Measurements from ENCODE around the gene SLC6A18.

The SLC6A18 gene, protein sequence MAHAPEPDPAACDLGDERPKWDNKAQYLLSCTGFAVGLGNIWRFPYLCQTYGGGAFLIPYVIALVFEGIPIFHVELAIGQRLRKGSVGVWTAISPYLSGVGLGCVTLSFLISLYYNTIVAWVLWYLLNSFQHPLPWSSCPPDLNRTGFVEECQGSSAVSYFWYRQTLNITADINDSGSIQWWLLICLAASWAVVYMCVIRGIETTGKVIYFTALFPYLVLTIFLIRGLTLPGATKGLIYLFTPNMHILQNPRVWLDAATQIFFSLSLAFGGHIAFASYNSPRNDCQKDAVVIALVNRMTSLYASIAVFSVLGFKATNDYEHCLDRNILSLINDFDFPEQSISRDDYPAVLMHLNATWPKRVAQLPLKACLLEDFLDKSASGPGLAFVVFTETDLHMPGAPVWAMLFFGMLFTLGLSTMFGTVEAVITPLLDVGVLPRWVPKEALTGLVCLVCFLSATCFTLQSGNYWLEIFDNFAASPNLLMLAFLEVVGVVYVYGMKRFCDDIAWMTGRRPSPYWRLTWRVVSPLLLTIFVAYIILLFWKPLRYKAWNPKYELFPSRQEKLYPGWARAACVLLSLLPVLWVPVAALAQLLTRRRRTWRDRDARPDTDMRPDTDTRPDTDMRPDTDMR

DNA sequence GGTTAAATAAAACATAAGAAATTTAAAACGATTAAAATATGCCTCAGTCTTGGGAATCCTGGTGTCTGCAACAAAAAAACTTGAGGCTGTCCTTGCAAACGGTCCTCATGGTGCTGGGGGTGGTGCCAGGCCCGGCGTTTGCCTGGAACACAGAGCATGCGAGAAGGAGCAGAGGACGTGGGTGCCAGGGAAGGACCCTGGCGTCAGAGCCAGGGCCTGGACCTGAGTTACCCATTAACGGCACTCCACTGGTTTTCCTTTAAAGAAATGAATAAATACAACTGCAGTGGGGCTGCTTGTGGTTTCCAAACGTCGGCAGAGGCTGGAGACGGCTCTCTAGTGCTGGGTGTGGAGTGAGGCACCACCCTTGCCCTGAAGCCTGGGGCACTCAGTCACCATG, at the start of gene SLC6A18:
Gene SLC6A18 (plus strand): TSS at position 301 of the 400 bp plus-strand sequence. CDS start 97 bp downstream, at position 398.
- no peak within 1 kb of the TSS for H3K4me3 ChIP-seq (replicated peaks; ENCODE audit: low read depth, low read length)
- TF ChIP-seq, protein P1, sequence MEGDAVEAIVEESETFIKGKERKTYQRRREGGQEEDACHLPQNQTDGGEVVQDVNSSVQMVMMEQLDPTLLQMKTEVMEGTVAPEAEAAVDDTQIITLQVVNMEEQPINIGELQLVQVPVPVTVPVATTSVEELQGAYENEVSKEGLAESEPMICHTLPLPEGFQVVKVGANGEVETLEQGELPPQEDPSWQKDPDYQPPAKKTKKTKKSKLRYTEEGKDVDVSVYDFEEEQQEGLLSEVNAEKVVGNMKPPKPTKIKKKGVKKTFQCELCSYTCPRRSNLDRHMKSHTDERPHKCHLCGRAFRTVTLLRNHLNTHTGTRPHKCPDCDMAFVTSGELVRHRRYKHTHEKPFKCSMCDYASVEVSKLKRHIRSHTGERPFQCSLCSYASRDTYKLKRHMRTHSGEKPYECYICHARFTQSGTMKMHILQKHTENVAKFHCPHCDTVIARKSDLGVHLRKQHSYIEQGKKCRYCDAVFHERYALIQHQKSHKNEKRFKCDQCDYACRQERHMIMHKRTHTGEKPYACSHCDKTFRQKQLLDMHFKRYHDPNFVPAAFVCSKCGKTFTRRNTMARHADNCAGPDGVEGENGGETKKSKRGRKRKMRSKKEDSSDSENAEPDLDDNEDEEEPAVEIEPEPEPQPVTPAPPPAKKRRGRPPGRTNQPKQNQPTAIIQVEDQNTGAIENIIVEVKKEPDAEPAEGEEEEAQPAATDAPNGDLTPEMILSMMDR (IDR thresholded peaks at IDR 0.05; ENCODE audit: low read depth, low read length, missing control alignments): no peak
- DNase-seq (ENCODE audit: extremely low read depth, low read depth): no peak

DNA sequence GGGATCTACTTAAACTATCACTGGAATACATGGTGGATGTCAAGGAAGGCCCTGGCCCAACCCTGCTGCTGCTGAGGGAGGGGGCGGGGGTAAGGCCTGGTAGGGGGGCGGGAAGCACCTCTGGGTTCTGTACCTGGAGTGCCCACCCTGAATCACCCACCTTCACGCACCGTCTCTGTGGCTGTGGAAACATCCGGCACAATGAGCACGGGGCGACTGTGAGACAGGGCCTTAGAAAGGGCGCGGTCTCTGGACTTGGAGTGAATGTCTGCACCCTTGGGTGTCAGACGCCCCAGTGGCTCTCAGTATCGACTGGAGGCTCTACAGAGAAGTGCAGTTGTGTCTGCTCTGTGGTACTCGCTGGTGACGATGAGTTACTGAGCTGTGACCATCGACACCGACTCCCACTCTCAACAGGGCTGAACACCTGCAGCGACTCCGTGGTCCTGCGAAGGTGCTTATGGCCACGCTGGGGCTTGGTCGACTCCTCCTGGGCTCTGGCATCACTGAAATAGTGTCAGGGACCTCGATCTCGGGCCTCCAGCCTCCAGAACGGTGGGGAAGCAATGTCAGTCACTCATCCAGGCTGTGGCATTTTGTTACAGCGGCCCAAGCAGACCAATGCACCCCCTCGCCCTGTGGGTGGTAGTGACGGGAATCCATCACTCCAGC, 49.2 kb upstream of the SLC6A18 start:
- no peak overlapping the region for H3K4me3 ChIP-seq (replicated peaks; ENCODE audit: low read depth, low read length)
- TF ChIP-seq, protein P1 (IDR thresholded peaks at IDR 0.05; ENCODE audit: low read depth, low read length, missing control alignments): no peak
- DNase-seq (ENCODE audit: extremely low read depth, low read depth): no peak

DNA sequence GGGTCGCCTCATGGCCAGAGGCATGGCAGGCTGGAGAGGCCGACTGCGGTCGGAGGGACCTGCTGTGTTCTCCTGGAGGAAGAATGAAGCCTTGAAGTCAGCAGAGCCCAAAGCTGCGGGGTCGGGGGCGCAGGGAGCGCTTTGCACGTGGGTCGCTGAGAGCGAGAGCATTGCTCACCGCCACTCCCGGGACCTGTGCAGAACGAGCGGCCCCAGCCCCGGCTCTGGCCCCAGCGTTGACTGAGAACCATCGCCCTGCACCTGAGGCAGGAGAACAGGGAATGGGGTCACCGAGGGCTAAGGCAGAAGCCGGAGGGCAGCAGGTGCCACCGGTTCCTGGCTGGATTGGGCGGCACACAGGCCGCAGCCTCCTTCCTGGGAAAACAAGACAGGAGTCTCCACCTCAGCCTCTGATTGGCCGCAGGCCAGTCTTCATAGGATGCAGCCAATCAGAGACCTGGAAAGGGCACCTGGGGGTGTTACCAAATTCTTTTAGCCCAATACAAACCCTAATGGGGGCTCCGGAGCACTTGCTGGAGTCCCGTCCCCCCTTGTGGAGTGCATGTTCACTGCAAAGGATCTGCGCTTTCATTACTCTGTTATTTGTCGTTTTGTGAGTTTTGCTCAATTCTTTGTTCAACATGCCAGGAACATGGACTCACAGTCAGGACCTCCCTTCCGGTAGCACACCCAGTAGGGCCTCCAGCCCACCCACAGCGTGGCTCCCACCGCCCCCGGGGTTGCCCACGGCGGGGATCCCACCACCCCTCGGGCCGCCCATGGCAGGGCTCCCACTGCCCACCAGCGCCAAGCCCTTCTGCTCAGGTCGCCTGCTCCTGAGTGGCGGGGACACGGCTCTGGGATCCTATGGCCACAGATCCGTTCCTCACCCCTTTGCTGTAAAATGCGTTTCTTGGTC, 48.4 kb upstream of the SLC6A18 start:
- DNase-seq (ENCODE audit: extremely low read depth, low read depth): no peak
- no peak overlapping the region for H3K4me3 ChIP-seq (replicated peaks; ENCODE audit: low read depth, low read length)
- TF ChIP-seq, protein P1 (IDR thresholded peaks at IDR 0.05; ENCODE audit: low read depth, low read length, missing control alignments): no peak

DNA sequence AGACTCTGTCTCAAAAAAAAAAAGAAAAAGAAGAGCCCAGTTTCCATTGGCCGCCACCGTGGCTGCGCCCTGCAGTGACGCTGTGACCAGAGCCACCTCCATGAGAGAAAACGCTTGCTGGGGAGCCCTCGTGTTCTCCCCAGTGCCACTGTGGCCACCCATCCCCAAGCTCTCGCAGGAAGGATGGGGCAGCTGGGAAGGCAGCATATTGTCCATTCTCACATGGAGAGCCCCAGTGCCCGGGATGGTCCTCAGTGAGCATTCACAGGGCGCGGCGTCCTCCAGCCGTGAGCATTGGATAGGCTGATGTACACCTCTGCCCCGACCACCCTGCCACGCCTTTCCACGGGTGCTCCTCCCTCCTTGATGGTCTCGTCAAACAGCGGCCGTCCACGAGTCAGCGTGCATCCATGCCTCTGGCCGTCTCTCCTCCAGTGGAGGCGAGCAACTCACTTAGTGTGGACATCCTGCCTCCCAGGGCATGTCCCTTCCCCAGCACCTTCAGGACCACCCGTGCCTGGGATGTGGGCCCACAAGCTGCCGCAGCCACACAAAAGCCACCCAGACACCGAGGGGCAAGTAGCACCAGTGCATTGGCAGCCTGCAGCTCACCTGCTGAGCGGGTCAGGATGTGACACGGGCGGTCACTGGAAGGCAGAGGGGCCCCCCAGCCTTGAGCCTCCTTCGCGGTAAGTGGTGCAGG, 47.2 kb upstream of the SLC6A18 start:
- TF ChIP-seq, protein P1 (IDR thresholded peaks at IDR 0.05; ENCODE audit: low read depth, low read length, missing control alignments): no peak
- no peak for DNase-seq (ENCODE audit: extremely low read depth, low read depth)
- no peak overlapping the region for H3K4me3 ChIP-seq (replicated peaks; ENCODE audit: low read depth, low read length)

DNA sequence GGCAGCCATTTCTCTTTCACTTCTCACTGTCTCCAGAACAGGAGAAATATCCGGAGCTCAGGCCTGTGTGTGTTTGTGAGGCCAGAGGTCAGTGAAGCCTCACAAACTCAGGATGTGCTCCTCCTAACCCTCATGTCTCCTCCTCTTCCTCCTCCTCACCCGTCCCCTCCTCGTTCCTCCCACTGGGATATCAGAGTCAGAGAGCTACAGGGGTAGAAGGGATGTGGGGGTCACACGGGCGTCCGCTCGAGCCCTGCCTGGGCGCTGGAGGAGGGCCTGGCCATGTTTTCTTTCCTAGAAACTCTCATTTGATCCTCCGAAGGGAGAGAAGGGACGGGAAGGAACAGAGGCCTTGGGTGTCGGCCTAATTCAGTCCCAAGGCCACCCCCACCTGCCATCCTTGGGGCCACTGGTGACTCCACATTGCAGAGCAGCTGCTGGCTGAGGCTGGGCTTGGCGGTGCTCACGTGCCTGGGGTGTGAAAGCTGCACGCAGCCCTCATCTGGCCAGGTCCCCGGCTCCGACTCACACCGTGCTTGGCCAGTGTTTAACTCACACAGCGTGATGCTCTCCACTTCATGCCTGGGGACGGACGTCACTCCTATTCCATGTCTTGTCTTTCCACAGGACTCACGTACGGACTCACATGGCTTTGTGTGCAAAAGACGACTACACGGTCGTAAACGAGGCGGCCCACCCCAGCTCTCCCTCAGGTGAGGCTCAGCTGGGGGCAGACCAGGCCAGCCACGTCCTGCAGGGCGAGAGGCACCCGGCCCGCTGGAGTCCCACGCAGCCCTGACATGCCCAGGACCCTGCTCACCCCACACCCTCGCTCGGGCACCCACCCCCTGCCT, 46.4 kb upstream of the SLC6A18 start:
- DNase-seq (ENCODE audit: extremely low read depth, low read depth): no peak
- TF ChIP-seq, protein P1 (IDR thresholded peaks at IDR 0.05; ENCODE audit: low read depth, low read length, missing control alignments): no peak
- no peak overlapping the region for H3K4me3 ChIP-seq (replicated peaks; ENCODE audit: low read depth, low read length)

Measured in HFF-Myc (cell line).